ENCODE results near the gene DPPA3.

GRCh38 chr12:7716381-7716780, 5.1 kb downstream of the DPPA3 start:
- TF ChIP-seq CTCF (IDR thresholded peaks at IDR 0.05) (peak in 3 of 6 experiments; percentile 11 to 31 (median 18)), POLR2A (IDR thresholded peaks at IDR 0.05) (no peak)
